ENCODE data around the gene FAM3C. TPM values are rescaled to one million over a fixed set of nuclear protein-coding genes. Genes with fewer than 3 reads are reported as not detected.
A peak's percentile ranks its signal among the peaks of the same experiment; 100 is the strongest.

FAM3C gene
- total and polyA plus RNA-seq, 2 experiments from 2014 or later: 38.6 to 52.4 TPM

DNA sequence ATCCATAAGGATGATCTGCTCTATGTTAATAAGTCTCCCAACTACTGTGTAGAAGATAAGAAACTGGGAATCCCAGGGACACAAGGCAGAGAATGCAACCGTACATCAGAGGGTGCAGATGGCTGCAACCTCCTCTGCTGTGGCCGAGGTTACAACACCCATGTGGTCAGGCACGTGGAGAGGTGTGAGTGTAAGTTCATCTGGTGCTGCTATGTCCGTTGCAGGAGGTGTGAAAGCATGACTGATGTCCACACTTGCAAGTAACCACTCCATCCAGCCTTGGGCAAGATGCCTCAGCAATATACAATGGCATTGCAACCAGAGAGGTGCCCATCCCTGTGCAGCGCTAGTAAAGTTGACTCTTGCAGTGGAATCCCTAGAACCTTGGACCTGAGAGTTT is 57.0 kb downstream of the FAM3C start:
- H3K27me3 ChIP-seq (replicated peaks; ENCODE audit: insufficient read depth): peaks cover 25% of the 10 kb centered on the region
- H3K27ac ChIP-seq: no peak overlapping the region
- no peaks in the 10 kb centered on the region for H3K9me2 ChIP-seq (ENCODE audit: insufficient read depth)
- H3K4me3 ChIP-seq: no peak overlapping the region
- no peaks in the 10 kb centered on the region for H3K36me3 ChIP-seq (ENCODE audit: low read depth)
- DNase-seq: no peak
- in situ Hi-C loops (cut with MboI): loop anchor here (25.0 kb wide), 1 partner anchor 352 kb away; the partner anchor contains the start of gene CPED1
- no peak overlapping the region for H2AFZ ChIP-seq
- peaks cover 22% of the 10 kb centered on the region for H3K4me1 ChIP-seq (ENCODE audit: insufficient read depth)
- TF ChIP-seq EZH2phosphoT487 (IDR thresholded peaks at IDR 0.05; ENCODE audit: insufficient read depth, low read depth): no peak
- no peak for TF ChIP-seq EZH2 (IDR thresholded peaks at IDR 0.05; ENCODE audit: insufficient read depth, poor library complexity, severe bottlenecking)
- H3K79me2 ChIP-seq (ENCODE audit: insufficient read depth): no peaks in the 10 kb centered on the region
- no peak overlapping the region for H3K4me2 ChIP-seq (ENCODE audit: unreplicated experiment)
- H3F3A ChIP-seq (ENCODE audit: insufficient read depth): peaks cover 24% of the 10 kb centered on the region
- H4K20me1 ChIP-seq (ENCODE audit: insufficient read depth): no peaks in the 10 kb centered on the region
- 85 to 89% methylated on average over 5 of the region's 5 CpGs for WGBS, 2 experiments (ENCODE audit: low coverage in 1 of 2, low lambda C conversion rate in 2 of 2, missing lambda C conversion rate in 2 of 2)
- H3K9me3 ChIP-seq (ENCODE audit: low read depth): no peaks in the 10 kb centered on the region
- H3K9ac ChIP-seq: no peak overlapping the region

DNA sequence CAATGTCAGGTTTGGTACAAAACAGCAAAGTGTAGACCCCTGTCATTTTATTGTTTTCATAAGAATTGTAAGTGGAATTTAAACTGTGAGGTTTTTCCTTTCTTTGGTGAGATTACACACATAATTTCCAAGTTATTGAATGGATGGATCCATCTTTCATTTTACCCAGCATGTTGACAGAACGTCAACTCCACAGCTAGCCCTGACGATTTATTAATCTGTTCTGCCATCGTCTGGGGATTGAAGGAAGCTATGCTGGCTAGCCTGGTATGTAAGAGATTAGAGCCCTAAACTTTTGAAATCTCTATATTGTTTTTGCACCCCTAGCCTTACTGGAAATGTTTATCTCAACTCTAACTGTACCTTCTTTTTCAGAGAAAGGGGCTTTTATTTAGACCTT is 58.7 kb downstream of the FAM3C start:
- WGBS, 2 experiments (ENCODE audit: low coverage in 1 of 2, low lambda C conversion rate in 2 of 2, missing lambda C conversion rate in 2 of 2): 32 to 39% methylated on average over 3 of the region's 3 CpGs
- Histone ChIP-seq H3K27ac (no peak overlapping the region), H3K9ac (no peak overlapping the region), H3K4me1 (ENCODE audit: insufficient read depth) (peaks cover 6% of the 10 kb centered on the region), H3F3A (ENCODE audit: insufficient read depth) (peaks cover 19% of the 10 kb centered on the region; the same call in 1 of the 2 replicates), H4K20me1 (ENCODE audit: insufficient read depth) (no peaks in the 10 kb centered on the region), H3K27me3 (replicated peaks; ENCODE audit: insufficient read depth) (peaks cover 41% of the 10 kb centered on the region), H3K79me2 (ENCODE audit: insufficient read depth) (no peaks in the 10 kb centered on the region), H3K4me2 (ENCODE audit: unreplicated experiment) (no peak overlapping the region), H3K4me3 (no peak overlapping the region), H3K36me3 (ENCODE audit: low read depth) (no peaks in the 10 kb centered on the region), H3K9me2 (ENCODE audit: insufficient read depth) (no peaks in the 10 kb centered on the region), H3K9me3 (ENCODE audit: low read depth) (no peaks in the 10 kb centered on the region), H2AFZ (no peak overlapping the region)
- in situ Hi-C loops (cut with MboI): loop anchor here (25.0 kb wide), 1 partner anchor 350 kb away; the partner anchor contains the start of gene CPED1
- peak; percentile 21 for DNase-seq
- TF ChIP-seq EZH2 (IDR thresholded peaks at IDR 0.05; ENCODE audit: insufficient read depth, poor library complexity, severe bottlenecking): no peak
- no peak for TF ChIP-seq EZH2phosphoT487 (IDR thresholded peaks at IDR 0.05; ENCODE audit: insufficient read depth, low read depth)

DNA sequence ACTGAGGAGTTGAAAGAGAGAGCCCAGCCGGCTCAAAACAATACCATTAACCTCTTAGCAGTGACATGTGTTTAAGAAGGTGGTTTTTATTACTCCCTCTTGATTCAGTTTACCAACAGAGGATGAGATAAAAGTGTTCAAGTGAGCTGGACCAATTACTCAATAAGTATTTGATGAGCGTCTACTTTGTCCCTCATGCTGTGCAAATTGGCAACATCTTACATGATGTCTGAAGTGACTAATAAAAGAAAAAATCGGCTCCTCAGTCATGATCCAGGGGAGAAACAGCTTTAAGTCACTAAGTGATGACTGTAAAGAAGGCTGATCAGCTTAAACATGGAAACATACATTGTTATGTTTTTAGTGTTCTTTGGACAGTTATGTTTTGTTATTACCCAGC is 59.5 kb downstream of the FAM3C start:
- in situ Hi-C loops (cut with MboI): loop anchor here (25.0 kb wide), 1 partner anchor 349 kb away; the partner anchor contains the start of gene CPED1
- no peaks in the 10 kb centered on the region for H3K36me3 ChIP-seq (ENCODE audit: low read depth)
- no peak overlapping the region for H2AFZ ChIP-seq
- no peaks in the 10 kb centered on the region for H3K9me2 ChIP-seq (ENCODE audit: insufficient read depth)
- TF ChIP-seq EZH2 (IDR thresholded peaks at IDR 0.05; ENCODE audit: insufficient read depth, poor library complexity, severe bottlenecking): no peak
- TF ChIP-seq EZH2phosphoT487 (IDR thresholded peaks at IDR 0.05; ENCODE audit: insufficient read depth, low read depth): no peak
- no peaks in the 10 kb centered on the region for H3K79me2 ChIP-seq (ENCODE audit: insufficient read depth)
- 38 to 40% methylated on average over 3 of the region's 3 CpGs for WGBS, 2 experiments (ENCODE audit: low coverage in 1 of 2, low lambda C conversion rate in 2 of 2, missing lambda C conversion rate in 2 of 2)
- peaks cover 50% of the 10 kb centered on the region for H3K27me3 ChIP-seq (replicated peaks; ENCODE audit: insufficient read depth)
- H3F3A ChIP-seq (ENCODE audit: insufficient read depth): peaks cover 19% of the 10 kb centered on the region; the same call in 1 of the 2 replicates
- H4K20me1 ChIP-seq (ENCODE audit: insufficient read depth): no peaks in the 10 kb centered on the region
- H3K4me1 ChIP-seq (ENCODE audit: insufficient read depth): peaks cover 6% of the 10 kb centered on the region
- H3K4me2 ChIP-seq (ENCODE audit: unreplicated experiment): no peak overlapping the region
- DNase-seq: peak; percentile 68
- H3K27ac ChIP-seq: no peak overlapping the region
- H3K9me3 ChIP-seq (ENCODE audit: low read depth): no peaks in the 10 kb centered on the region
- H3K9ac ChIP-seq: no peak overlapping the region
- no peak overlapping the region for H3K4me3 ChIP-seq

DNA sequence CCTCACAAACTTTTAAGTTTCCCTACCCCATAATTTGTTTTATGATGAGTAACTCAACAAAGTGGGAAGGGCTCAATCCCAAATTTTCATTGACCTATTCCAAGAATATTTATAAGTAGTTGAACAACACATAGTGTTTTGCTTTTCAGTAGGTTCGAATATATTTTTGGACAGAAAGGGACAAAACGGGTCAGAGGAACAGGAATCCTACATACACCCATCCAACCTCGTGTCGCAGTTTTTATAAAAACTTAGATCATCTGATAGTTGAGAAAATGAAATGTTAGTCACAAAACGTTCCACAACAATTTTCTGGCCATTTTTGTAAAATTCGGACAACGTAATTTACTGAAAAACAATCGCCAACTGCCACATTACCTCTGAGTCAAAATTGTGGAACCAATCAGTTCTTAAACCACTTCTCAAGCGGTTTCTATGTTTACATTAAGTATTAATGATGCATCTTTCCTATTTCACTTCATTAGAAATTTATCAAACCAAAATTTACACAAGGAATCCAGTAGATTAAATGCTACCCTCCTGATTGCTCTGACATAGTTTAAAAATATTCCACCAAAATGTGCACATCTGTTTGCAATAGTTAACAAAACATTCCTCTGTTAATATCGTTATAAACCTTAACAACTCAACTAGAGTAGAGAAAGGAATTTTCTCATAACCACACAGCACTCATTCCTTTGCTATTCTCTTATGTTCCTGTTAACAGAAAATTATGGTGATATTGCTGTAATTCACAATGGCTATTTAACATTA is 61.0 kb downstream of the FAM3C start:
- H2AFZ ChIP-seq: no peak overlapping the region
- no peak for TF ChIP-seq EZH2phosphoT487 (IDR thresholded peaks at IDR 0.05; ENCODE audit: insufficient read depth, low read depth)
- TF ChIP-seq EZH2 (IDR thresholded peaks at IDR 0.05; ENCODE audit: insufficient read depth, poor library complexity, severe bottlenecking): no peak
- 39 to 47% methylated on average over 10 of the region's 10 CpGs for WGBS, 2 experiments (ENCODE audit: low coverage in 1 of 2, low lambda C conversion rate in 2 of 2, missing lambda C conversion rate in 2 of 2)
- no peaks in the 10 kb centered on the region for H3K9me2 ChIP-seq (ENCODE audit: insufficient read depth)
- no peak overlapping the region for H3K9ac ChIP-seq
- no peaks in the 10 kb centered on the region for H3K9me3 ChIP-seq (ENCODE audit: low read depth)
- H3K27ac ChIP-seq: no peak overlapping the region
- no peaks in the 10 kb centered on the region for H4K20me1 ChIP-seq (ENCODE audit: insufficient read depth)
- DNase-seq: peak; percentile 32
- H3K36me3 ChIP-seq (ENCODE audit: low read depth): no peaks in the 10 kb centered on the region
- no peak overlapping the region for H3K4me3 ChIP-seq
- H3K4me1 ChIP-seq (ENCODE audit: insufficient read depth): peaks cover 11% of the 10 kb centered on the region
- in situ Hi-C loops (cut with MboI): loop anchor here (25.0 kb wide), 1 partner anchor 348 kb away; the partner anchor contains the start of gene CPED1
- peaks cover 19% of the 10 kb centered on the region; the same call in 1 of the 2 replicates for H3F3A ChIP-seq (ENCODE audit: insufficient read depth)
- H3K27me3 ChIP-seq (replicated peaks; ENCODE audit: insufficient read depth): peaks cover 65% of the 10 kb centered on the region
- no peaks in the 10 kb centered on the region for H3K79me2 ChIP-seq (ENCODE audit: insufficient read depth)
- peak overlapping the region; percentile 4 for H3K4me2 ChIP-seq (ENCODE audit: unreplicated experiment)
